Activated naive CD8-positive, alpha-beta T cell treated with anti-CD3 and anti-CD28 coated beads, Interleukin-2, amount 50 U/mL, for 24 hours (primary cell): Measurements from ENCODE around the gene ECHDC1.
"Not testable (repeated sequence)": the region's sequence is repeated elsewhere in the genome, so short reads cannot be mapped to it uniquely, and the experiment has no call there.

Source experiments
- ATAC-seq: fragments of 150-1000 bp; cut with Tn5 transposase; one replicate; pipeline ENCODE4 v1.10.0; 2021
- DNase-seq: peaks from one replicate; pipeline ENCODE4 v3.0.0; 2021
- H3K27ac Mint-ChIP-seq: one replicate; pipeline ENCODE4 v1.8.0; 2021; ENCODE audit warnings: mild to moderate bottlenecking, mixed read lengths
- H3K27me3 Mint-ChIP-seq: one replicate; pipeline ENCODE4 v1.8.0; 2021; ENCODE audit warnings: mixed read lengths
- H3K36me3 Mint-ChIP-seq: one replicate; pipeline ENCODE4 v1.8.0; 2021; ENCODE audit warnings: low read depth, mixed read lengths
- H3K4me1 Mint-ChIP-seq: one replicate; pipeline ENCODE4 v1.8.0; 2021; ENCODE audit warnings: mixed read lengths
- H3K4me3 Mint-ChIP-seq: one replicate; pipeline ENCODE4 v1.8.0; 2021; ENCODE audit warnings: mild to moderate bottlenecking, moderate library complexity, mixed read lengths
- H3K9me3 Mint-ChIP-seq: one replicate; pipeline ENCODE4 v1.8.0; 2021; ENCODE audit warnings: mixed read lengths

ECHDC1 gene

GRCh38 chr6:127342946-127343808, at the start of gene ECHDC1:
ECHDC1 (minus strand) TSS chr6:127343609; CDS start chr6:127331028, 12,581 bp downstream.
- DNase-seq (peak; percentile 77), ATAC-seq (peak; percentile 94)
- Mint-ChIP-seq H3K4me3 (no peak within 1 kb of the TSS), H3K4me1 (peaks cover 13% of the 10 kb centered on the region), H3K27ac (no peak within 1 kb of the TSS), H3K9me3 (no peaks in the 10 kb centered on the region), H3K27me3 (no peaks in the 10 kb centered on the region), H3K36me3 (peaks cover 11% of the 10 kb centered on the region)

- DNase-seq, result no peak
- H3K4me1 Mint-ChIP-seq, result no peaks in the 10 kb centered on the region
- H3K27ac Mint-ChIP-seq, result no peak overlapping the region
- no peak overlapping the region for H3K4me3 Mint-ChIP-seq
- ATAC-seq, result no peak
- peaks cover 3% of the 10 kb centered on the region for H3K27me3 Mint-ChIP-seq
- H3K9me3 Mint-ChIP-seq, result no peaks in the 10 kb centered on the region
- no peaks in the 10 kb centered on the region for H3K36me3 Mint-ChIP-seq
Measured at GRCh38 chr6:127392301-127392700, 48.9 kb upstream of the ECHDC1 start.

GRCh38 chr6:127391094-127391953, 47.9 kb upstream of the ECHDC1 start:
- no peaks in the 10 kb centered on the region for H3K9me3 Mint-ChIP-seq
- no peaks in the 10 kb centered on the region for H3K36me3 Mint-ChIP-seq
- ATAC-seq, result no peak
- DNase-seq, result no peak
- H3K4me3 Mint-ChIP-seq, result no peak overlapping the region
- no peaks in the 10 kb centered on the region for H3K4me1 Mint-ChIP-seq
- no peak overlapping the region for H3K27ac Mint-ChIP-seq
- peaks cover 3% of the 10 kb centered on the region for H3K27me3 Mint-ChIP-seq

- DNase-seq (no peak), ATAC-seq (no peak)
- no peaks in the 10 kb centered on the region for H3K9me3 Mint-ChIP-seq
- peaks cover 3% of the 10 kb centered on the region for H3K27me3 Mint-ChIP-seq
- H3K27ac Mint-ChIP-seq, result no peak overlapping the region
- H3K4me1 Mint-ChIP-seq, result no peaks in the 10 kb centered on the region
- H3K4me3 Mint-ChIP-seq, result no peak overlapping the region
- no peaks in the 10 kb centered on the region for H3K36me3 Mint-ChIP-seq
Measured at GRCh38 chr6:127389706-127390105, 46.3 kb upstream of the ECHDC1 start.

GRCh38 chr6:127385668-127386430, 42.4 kb upstream of the ECHDC1 start:
- ATAC-seq (no peak), DNase-seq (no peak)
- H3K9me3 Mint-ChIP-seq, result no peaks in the 10 kb centered on the region
- H3K4me3 Mint-ChIP-seq, result no peak overlapping the region
- no peaks in the 10 kb centered on the region for H3K4me1 Mint-ChIP-seq
- peaks cover 3% of the 10 kb centered on the region for H3K27me3 Mint-ChIP-seq
- H3K27ac Mint-ChIP-seq, result no peak overlapping the region
- H3K36me3 Mint-ChIP-seq, result no peaks in the 10 kb centered on the region

- not testable (repeated sequence) for H3K27me3 Mint-ChIP-seq
Measured at GRCh38 chr6:127384848-127385247, 41.4 kb upstream of the ECHDC1 start.

GRCh38 chr6:127383988-127384387, 40.6 kb upstream of the ECHDC1 start:
- H3K9me3 Mint-ChIP-seq, result no peaks in the 10 kb centered on the region
- H3K27ac Mint-ChIP-seq, result no peak overlapping the region
- no peak for ATAC-seq
- no peak for DNase-seq
- no peak overlapping the region for H3K4me3 Mint-ChIP-seq
- no peaks in the 10 kb centered on the region for H3K36me3 Mint-ChIP-seq
- H3K27me3 Mint-ChIP-seq, result peaks cover 3% of the 10 kb centered on the region
- no peaks in the 10 kb centered on the region for H3K4me1 Mint-ChIP-seq

More at GRCh38 chr6:127384848-127385247, 41.4 kb upstream of the ECHDC1 start:
- H3K27ac Mint-ChIP-seq, ATAC-seq, DNase-seq, H3K4me3 Mint-ChIP-seq, H3K9me3 Mint-ChIP-seq, H3K36me3 Mint-ChIP-seq, H3K4me1 Mint-ChIP-seq: not testable (repeated sequence)

GRCh38 chr6:127382413-127382812, 39.0 kb upstream of the ECHDC1 start:
- Mint-ChIP-seq H3K4me1 (no peaks in the 10 kb centered on the region), H3K27me3 (peaks cover 1% of the 10 kb centered on the region), H3K27ac (no peak overlapping the region), H3K4me3 (no peak overlapping the region), H3K9me3 (no peaks in the 10 kb centered on the region), H3K36me3 (no peaks in the 10 kb centered on the region)
- DNase-seq (no peak), ATAC-seq (no peak)

- ATAC-seq (no peak), DNase-seq (no peak)
- Mint-ChIP-seq H3K4me1 (no peaks in the 10 kb centered on the region), H3K9me3 (no peaks in the 10 kb centered on the region), H3K4me3 (no peak overlapping the region), H3K27ac (no peak overlapping the region), H3K36me3 (no peaks in the 10 kb centered on the region), H3K27me3 (no peaks in the 10 kb centered on the region)
Measured at GRCh38 chr6:127381384-127381783, 38.0 kb upstream of the ECHDC1 start.

- Mint-ChIP-seq H3K27me3 (no peaks in the 10 kb centered on the region), H3K4me3 (no peak overlapping the region), H3K4me1 (no peaks in the 10 kb centered on the region), H3K27ac (no peak overlapping the region), H3K9me3 (peaks cover 3% of the 10 kb centered on the region), H3K36me3 (no peaks in the 10 kb centered on the region)
- DNase-seq, result no peak
- ATAC-seq, result no peak
Measured at GRCh38 chr6:127376685-127377084, 33.3 kb upstream of the ECHDC1 start.

GRCh38 chr6:127367023-127367375, 23.6 kb upstream of the ECHDC1 start:
- no peaks in the 10 kb centered on the region for H3K36me3 Mint-ChIP-seq
- peaks cover 18% of the 10 kb centered on the region for H3K9me3 Mint-ChIP-seq
- no peak for DNase-seq
- peaks cover 2% of the 10 kb centered on the region for H3K4me1 Mint-ChIP-seq
- ATAC-seq, result no peak
- H3K4me3 Mint-ChIP-seq, result no peak overlapping the region
- no peak overlapping the region for H3K27ac Mint-ChIP-seq
- H3K27me3 Mint-ChIP-seq, result no peaks in the 10 kb centered on the region

- no peak for ATAC-seq
- Mint-ChIP-seq H3K4me1 (peaks cover 2% of the 10 kb centered on the region), H3K36me3 (no peaks in the 10 kb centered on the region), H3K4me3 (no peak overlapping the region), H3K27ac (no peak overlapping the region), H3K9me3 (peaks cover 13% of the 10 kb centered on the region), H3K27me3 (no peaks in the 10 kb centered on the region)
- no peak for DNase-seq
Measured at GRCh38 chr6:127366282-127367022, 23.0 kb upstream of the ECHDC1 start.

- peaks cover 2% of the 10 kb centered on the region for H3K4me1 Mint-ChIP-seq
- H3K27me3 Mint-ChIP-seq, result no peaks in the 10 kb centered on the region
- ATAC-seq (no peak), DNase-seq (no peak)
- H3K4me3 Mint-ChIP-seq, result no peak overlapping the region
- no peaks in the 10 kb centered on the region for H3K36me3 Mint-ChIP-seq
- H3K27ac Mint-ChIP-seq, result no peak overlapping the region
- peaks cover 10% of the 10 kb centered on the region for H3K9me3 Mint-ChIP-seq
Measured at GRCh38 chr6:127365874-127366273, 22.5 kb upstream of the ECHDC1 start.

- DNase-seq (no peak), ATAC-seq (no peak)
- Mint-ChIP-seq H3K36me3 (peaks cover 2% of the 10 kb centered on the region), H3K4me3 (no peak overlapping the region), H3K9me3 (peaks cover 52% of the 10 kb centered on the region), H3K4me1 (peaks cover 1% of the 10 kb centered on the region), H3K27ac (no peak overlapping the region), H3K27me3 (no peaks in the 10 kb centered on the region)
Measured at GRCh38 chr6:127352524-127352923, 9.1 kb upstream of the ECHDC1 start.
